OCI-M2 (cell line): ENCODE results near the gene DYNC2I2.
"Not testable (repeated sequence)": the region's sequence is repeated elsewhere in the genome, so short reads cannot be mapped to it uniquely, and the experiment has no call there.

Experiments used
- DNase-seq: peaks from one replicate; lab custom pipeline; 2025; ENCODE audit not compliant: unreplicated experiment; lab: John Stamatoyannopoulos, UW

DYNC2I2 gene

GRCh38 chr9:128687453-128687852, 30.8 kb upstream of the DYNC2I2 start:
- no peak for DNase-seq

GRCh38 chr9:128685636-128686489, 29.2 kb upstream of the DYNC2I2 start:
- no peak for DNase-seq

- no peak for DNase-seq
These were observed 27.9 kb upstream of the DYNC2I2 start for GRCh38 chr9:128684325-128685199.

GRCh38 chr9:128684065-128684324, 27.3 kb upstream of the DYNC2I2 start:
- DNase-seq: no peak

- no peak for DNase-seq
These were observed 26.9 kb upstream of the DYNC2I2 start for GRCh38 chr9:128683340-128684064.

GRCh38 chr9:128677794-128678193, 21.1 kb upstream of the DYNC2I2 start:
- DNase-seq: no peak

- DNase-seq: no peak
These were observed 18.7 kb upstream of the DYNC2I2 start for GRCh38 chr9:128675382-128675781.

- DNase-seq: no peak
These were observed 13.1 kb upstream of the DYNC2I2 start for GRCh38 chr9:128669786-128670185.

GRCh38 chr9:128666481-128666941, 9.9 kb upstream of the DYNC2I2 start:
- not testable (repeated sequence) for DNase-seq

- DNase-seq: no peak
These were observed 1.1 kb upstream of the DYNC2I2 start for GRCh38 chr9:128657796-128658195.

- DNase-seq: no peak
These were observed 677 bp upstream of the DYNC2I2 start for GRCh38 chr9:128657344-128657704.

GRCh38 chr9:128654481-128654880, 2.2 kb downstream of the DYNC2I2 start:
- DNase-seq: no peak

GRCh38 chr9:128653908-128654307, 2.7 kb downstream of the DYNC2I2 start:
- no peak for DNase-seq

GRCh38 chr9:128651798-128652197, 4.8 kb downstream of the DYNC2I2 start:
- no peak for DNase-seq

GRCh38 chr9:128648206-128648605, 8.4 kb downstream of the DYNC2I2 start:
- not testable (repeated sequence) for DNase-seq

- no peak for DNase-seq
These were observed 12.9 kb downstream of the DYNC2I2 start for GRCh38 chr9:128643519-128644300.

- no peak for DNase-seq
These were observed 13.9 kb downstream of the DYNC2I2 start for GRCh38 chr9:128642675-128643245.

- no peak for DNase-seq
These were observed 16.0 kb downstream of the DYNC2I2 start for GRCh38 chr9:128640603-128641002.

- DNase-seq: no peak
These were observed 18.1 kb downstream of the DYNC2I2 start for GRCh38 chr9:128638580-128638979.

GRCh38 chr9:128637656-128638055, 19.0 kb downstream of the DYNC2I2 start:
- no peak for DNase-seq
